GM23338 (cell line): ENCODE measurements around the gene MAGI1.

ENCODE experiments used
- CTCF ChIP-seq, 2 experiments: fragments of 200-600 bp in 1 of 2; sonication (generic) in 1 of 2; conservative IDR thresholded peaks; 2 replicates each; pipeline versions ENCODE4 v1.5.1 to v1.6.1; 2016 to 2017; ENCODE audit warnings: antibody characterized with exemption in 2 of 2, low read depth in 2 of 2, mild to moderate bottlenecking in 2 of 2, moderate library complexity in 1 of 2
- EZH2phosphoT487 ChIP-seq: fragments of 200-600 bp; sonication (generic); IDR thresholded peaks from one replicate; pipeline ENCODE4 v1.8.1; 2018; ENCODE audit warnings: antibody characterized with exemption; ENCODE audit not compliant: unreplicated experiment
- POLR2AphosphoS5 ChIP-seq: IDR thresholded peaks from 2 replicates; pipeline ENCODE4 v1.6.1; 2016; ENCODE audit warnings: antibody characterized with exemption, low read depth
- REST ChIP-seq: IDR thresholded peaks from one replicate; pipeline ENCODE4 v1.6.1; 2018; ENCODE audit warnings: antibody characterized with exemption; ENCODE audit not compliant: unreplicated experiment

GRCh38 chr3:65808407-65808806, 230.3 kb downstream of the MAGI1 start:
- TF ChIP-seq CTCF (conservative IDR thresholded peaks at IDR 0.05; ENCODE audit: low read depth in 2 of 2) (no peak), EZH2phosphoT487 (no peak), REST (no peak), POLR2AphosphoS5 (no peak)
